Fibroblast of skin of left biceps (primary cell): ENCODE measurements around the gene TNS2.

Experiments
- DNase-seq, 2 experiments: peaks; one replicate each; pipeline ENCODE4 v3.0.0-alpha.2; 2013; ENCODE audit warnings: low read depth in 2 of 2

Gene TNS2

DNA sequence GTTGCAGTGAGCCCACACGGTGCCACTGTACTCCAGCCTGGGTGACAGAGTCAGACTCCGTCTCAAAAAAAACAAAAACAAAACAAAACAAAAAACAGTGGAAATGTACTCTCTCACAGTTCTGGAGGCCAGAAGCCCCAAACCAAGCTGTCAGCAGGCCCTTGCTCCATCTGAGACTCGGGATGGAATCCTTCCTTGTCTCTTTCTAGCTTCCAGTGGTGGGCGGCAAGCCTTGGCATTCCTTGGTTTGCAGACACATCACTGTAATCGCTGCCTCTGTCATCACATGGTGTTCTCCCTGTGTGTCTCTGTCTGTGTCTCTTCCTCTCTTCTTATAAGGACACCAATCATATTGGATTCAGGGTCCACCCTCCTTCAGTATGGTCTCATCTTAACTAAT, 6.4 kb downstream of the TNS2 start:
- DNase-seq: no peak

DNA sequence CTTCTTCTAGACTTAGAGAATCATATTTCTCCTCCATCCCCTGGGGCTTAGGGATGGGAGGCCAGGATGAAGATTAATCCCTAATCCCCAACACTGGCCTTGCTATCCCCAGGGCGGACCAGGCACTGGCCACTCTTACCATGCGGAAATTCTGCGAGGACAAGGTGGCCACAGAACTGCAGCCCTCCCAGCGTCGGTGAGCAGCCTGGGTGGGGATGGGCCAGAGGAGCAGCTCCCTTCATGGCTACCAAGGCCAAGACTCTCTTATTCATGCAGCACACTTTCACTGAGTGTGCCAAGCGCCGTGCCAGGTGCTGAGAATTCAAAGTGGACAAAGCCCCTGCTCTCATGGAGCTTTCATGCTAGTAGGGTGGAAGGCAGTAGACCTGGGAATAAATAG, 7.0 kb downstream of the TNS2 start:
- no peak for DNase-seq

DNA sequence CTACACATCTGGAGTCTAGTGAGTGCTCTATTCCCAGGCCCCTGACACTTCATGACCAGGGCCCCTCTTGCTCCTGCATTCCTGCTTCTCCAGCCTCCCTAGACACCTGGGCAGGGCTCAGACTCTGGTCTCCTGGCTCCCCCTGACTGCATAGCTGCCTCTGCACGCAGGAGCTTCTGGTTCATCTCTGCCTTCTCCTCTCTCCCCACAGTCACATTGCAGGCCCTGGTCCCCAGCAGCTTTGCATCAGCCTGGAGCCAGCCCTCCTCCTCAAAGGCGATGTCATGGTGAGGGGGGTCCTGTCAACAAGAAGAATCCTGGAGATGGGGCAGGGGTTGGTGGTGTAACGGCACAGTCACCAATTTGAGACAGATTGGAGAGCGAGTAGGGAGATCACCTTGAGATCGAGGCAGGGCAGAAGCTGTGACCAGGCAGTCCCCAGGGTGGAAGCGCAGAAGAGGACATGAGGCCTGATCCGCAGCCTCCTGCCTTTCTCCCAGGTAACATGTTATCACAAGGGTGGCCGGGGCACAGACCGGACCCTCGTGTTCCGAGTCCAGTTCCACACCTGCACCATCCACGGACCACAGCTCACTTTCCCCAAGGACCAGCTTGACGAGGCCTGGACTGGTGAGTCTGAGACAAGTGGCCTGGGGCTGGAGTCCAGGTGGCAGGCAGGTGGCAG, 8.1 kb downstream of the TNS2 start:
- DNase-seq: no peak

DNA sequence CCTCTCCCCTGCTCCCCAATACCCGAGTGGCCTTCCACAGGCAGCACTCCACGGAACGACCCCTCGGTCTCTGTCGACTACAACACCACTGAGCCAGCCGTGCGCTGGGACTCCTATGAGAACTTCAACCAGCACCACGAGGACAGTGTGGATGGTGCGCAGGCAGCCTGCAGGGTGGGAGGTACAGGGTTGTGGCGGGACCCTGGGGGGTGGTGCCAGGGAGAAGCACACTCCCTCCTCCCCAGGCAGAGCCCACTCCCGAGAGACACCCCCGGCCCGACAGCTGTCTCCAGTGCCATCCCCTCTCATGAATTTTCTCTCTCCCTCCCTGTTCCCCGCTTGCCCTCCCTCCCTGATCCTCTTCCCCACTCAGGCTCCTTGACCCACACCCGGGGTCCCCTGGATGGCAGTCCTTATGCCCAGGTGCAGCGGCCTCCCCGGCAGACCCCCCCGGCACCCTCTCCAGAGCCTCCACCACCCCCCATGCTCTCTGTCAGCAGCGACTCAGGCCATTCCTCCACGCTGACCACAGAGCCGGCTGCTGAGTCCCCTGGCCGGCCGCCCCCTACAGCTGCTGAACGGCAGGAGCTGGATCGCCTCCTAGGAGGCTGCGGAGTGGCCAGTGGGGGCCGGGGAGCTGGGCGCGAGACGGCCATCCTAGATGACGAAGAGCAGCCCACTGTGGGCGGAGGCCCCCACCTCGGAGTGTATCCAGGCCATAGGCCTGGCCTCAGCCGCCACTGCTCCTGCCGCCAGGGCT, 9.0 kb downstream of the TNS2 start:
- DNase-seq: no peak

DNA sequence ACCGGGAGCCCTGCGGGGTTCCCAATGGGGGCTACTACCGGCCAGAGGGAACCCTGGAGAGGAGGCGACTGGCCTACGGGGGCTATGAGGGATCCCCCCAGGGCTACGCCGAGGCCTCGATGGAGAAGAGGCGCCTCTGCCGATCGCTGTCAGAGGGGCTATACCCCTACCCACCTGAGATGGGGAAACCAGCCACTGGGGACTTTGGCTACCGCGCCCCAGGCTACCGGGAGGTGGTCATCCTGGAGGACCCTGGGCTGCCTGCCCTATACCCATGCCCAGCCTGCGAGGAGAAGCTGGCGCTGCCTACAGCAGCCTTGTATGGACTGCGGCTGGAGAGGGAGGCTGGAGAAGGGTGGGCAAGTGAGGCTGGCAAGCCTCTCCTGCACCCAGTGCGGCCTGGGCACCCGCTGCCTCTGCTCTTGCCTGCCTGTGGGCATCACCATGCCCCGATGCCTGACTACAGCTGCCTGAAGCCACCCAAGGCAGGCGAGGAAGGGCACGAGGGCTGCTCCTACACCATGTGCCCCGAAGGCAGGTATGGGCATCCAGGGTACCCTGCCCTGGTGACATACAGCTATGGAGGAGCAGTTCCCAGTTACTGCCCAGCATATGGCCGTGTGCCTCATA, 9.7 kb downstream of the TNS2 start:
- DNase-seq: no peak

DNA sequence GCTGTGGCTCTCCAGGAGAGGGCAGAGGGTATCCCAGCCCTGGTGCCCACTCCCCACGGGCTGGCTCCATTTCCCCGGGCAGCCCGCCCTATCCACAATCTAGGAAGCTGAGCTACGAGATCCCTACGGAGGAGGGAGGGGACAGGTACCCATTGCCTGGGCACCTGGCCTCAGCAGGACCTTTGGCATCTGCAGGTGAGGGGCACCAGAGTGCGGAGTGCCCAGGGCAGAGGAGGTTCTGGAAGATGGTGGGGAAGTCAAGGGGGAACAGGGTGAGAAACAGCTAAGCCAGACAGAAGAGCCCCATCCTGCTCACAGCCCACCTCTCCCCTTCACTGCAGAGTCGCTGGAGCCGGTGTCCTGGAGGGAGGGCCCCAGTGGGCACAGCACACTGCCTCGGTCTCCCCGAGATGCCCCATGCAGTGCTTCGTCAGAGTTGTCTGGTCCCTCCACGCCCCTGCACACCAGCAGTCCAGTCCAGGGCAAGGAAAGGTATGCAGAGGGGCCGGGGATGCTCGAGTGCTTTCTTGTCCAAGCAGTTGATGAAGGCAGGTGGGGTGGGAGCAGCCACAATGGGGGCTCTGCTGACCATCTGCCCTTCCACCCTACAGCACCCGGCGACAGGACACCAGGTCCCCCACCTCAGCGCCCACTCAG, 10.3 kb downstream of the TNS2 start:
- DNase-seq: no peak

DNA sequence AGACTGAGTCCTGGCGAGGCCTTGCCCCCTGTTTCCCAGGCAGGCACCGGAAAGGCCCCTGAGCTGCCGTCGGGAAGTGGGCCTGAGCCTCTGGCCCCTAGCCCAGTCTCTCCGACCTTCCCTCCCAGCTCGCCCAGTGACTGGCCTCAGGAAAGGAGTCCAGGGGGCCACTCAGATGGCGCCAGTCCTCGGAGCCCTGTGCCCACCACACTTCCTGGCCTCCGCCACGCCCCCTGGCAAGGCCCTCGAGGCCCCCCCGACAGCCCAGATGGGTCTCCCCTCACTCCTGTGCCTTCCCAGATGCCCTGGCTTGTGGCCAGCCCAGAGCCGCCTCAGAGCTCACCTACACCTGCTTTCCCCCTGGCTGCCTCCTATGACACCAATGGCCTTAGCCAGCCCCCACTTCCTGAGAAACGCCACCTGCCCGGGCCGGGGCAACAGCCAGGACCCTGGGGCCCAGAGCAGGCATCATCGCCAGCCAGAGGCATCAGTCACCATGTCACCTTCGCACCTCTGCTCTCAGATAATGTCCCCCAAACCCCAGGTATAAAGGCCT, 10.9 kb downstream of the TNS2 start:
- DNase-seq: no peak

DNA sequence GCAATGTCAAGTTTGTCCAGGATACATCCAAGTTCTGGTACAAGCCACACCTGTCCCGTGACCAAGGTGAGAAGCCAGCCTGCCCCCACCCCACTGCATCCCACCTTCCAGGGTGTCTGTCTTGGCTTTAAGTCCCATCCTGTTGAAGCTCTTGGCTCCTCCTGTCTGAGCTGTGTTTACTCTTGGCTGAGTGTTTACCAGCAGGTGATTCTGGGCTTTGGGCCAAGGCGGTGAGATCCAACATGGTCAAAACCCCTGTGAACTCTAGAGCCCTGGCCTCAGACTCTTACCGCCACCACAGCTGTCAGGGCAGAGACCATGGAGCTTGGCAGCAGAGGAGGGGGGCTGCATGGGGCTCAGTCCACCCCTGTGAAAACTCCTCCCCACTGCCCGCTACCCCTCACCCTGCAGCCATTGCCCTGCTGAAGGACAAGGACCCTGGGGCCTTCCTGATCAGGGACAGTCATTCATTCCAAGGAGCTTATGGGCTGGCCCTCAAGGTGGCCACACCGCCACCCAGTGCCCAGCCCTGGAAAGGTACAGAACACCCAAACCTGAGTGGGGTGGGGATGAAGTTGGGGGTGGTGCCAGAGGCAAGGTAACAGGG, 11.6 kb downstream of the TNS2 start:
- DNase-seq: no peak

DNA sequence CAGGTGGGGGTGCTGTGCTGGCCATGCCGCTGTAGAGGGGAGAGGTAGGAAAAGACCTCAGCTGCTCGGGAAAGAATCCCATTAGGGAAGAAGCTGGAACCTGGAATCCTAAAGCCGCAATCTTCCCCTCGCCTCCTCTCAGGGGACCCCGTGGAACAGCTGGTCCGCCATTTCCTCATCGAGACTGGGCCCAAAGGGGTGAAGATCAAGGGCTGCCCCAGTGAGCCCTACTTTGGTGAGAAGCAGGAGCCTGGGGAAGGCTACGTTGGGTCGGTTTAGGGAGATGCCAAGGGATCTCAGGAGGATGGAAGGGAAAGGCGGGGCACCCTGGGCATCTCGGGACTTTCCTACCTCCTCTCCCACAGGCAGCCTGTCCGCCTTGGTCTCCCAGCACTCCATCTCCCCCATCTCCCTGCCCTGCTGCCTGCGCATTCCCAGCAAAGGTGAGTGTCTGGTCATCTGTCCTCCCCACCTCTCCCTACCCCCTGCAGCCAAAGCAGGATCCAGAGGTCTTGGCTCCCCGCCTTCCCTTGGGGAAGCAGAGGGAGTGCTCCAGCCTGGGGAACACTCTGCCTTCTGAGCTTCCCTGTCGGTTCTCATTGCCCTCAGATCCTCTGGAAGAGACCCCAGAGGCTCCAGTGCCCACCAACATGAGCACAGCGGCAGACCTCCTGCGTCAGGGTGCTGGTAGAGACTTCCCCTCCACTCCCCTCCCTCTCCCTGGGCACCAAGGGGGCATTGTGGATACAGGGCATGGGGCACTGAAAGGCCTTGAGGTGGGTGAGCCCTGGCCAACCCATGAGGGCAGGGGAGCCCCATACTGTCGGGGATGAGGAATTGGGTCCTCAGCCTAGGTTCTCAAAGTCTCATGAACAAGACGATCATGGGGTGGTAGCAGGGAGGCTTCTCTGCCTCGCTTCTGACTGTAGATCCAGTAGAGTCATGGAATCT, 12.4 kb downstream of the TNS2 start:
- no peak for DNase-seq

DNA sequence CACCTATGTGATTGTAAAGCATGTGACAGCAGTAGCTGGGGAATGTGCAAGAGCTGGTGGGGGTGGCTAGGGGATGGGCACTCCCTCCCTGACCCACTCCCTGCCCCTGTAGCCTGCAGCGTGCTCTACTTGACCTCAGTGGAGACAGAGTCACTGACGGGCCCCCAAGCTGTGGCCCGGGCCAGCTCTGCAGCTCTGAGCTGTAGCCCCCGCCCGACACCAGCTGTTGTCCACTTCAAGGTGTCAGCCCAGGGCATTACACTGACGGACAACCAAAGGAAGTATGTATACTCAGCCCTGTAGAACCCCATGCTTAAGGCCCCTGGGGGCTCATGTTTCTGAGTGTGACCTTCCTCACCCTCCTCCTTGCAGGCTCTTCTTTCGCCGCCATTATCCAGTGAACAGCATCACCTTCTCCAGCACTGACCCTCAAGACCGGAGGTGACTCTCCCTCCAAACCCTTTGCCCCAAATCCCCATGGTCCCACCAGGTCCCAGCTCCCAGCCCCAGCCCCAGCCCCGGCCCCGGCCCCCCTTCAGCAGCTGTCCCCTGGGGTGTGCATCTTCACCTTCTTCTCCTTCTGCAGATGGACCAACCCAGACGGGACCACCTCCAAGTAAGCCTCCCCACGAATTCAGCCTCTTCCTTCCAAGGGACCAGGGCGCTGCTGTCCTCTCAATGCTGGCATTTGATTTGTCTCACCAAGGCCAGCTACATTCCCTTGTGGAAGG, 13.3 kb downstream of the TNS2 start:
- no peak for DNase-seq

DNA sequence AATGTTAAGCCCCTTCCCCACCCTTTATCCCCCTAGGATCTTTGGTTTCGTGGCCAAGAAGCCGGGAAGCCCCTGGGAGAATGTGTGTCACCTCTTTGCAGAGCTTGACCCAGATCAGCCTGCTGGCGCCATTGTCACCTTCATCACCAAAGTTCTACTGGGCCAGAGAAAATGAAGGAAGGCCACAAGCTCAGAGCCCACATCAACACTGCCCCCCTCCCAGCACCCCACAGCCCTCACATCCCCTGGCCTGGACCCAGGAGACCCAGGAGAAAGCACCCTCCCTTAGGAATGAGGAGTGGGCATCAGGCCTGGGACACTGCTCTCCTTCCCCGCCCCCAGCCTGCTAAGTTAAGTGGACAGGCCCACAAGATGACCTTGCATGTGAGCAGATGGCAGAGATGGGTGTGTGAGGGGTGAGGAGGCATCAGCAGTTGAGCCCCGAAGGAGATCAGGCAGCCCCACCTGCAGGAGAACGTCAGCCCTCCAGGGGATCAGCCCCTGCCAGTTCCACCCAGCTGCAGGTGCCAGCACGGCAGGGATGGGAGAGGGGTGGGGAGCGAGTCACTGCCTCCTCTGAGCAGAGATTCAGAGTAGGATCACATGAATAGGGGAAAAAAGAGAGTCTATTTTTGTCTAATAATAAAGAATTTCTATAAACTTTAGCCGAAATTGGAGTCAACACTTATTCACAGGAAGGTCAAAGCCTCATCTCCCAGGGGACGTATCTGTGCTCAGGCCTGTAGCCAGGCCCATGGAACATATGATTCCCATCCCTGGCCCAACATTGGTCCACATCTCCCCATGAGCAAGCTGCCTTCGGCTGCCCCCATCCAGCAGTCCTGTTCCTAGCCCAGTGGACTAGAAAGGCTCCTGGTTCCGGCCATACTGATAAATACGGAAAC, 14.1 kb downstream of the TNS2 start:
- DNase-seq: no peak

DNA sequence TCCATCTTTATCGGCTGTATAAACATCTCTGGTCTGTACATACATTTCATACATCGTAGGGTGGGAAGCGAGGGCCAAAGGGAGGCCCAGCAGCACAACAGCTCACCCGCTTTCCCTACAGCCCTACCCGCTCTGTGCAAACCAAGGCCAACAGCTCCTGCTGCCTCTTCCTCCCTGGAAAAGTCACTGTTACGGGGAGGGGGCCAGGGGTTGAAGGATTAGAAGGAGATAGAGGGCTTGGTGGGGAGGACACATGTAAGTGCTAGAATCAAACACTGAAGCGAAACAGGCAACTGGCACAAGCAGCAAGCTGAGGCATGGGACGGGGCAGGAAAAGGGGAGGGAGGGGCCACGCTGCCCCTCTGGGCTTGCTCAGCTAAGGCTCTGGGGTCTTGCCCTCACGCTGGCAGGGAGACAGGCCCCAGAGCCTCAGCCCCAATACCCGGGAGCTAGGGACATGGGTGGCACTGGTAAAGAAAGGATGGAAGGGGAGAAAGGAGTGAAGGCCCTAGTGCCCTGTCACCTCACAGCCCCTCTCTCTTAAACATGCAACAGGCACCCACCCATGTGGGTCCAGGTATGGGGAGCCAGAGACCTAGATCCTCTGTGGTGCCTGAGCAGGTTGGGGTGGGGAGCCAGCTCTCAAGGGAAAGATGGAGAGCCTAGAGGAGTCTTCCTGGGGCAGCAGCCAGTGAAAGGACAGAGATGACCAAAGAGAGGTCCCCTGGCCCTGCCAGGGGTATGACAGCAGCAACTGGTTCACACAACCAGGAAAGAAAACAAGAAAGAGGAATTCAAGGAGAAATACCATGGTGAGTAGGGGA, 15.0 kb downstream of the TNS2 start:
- no peak for DNase-seq

DNA sequence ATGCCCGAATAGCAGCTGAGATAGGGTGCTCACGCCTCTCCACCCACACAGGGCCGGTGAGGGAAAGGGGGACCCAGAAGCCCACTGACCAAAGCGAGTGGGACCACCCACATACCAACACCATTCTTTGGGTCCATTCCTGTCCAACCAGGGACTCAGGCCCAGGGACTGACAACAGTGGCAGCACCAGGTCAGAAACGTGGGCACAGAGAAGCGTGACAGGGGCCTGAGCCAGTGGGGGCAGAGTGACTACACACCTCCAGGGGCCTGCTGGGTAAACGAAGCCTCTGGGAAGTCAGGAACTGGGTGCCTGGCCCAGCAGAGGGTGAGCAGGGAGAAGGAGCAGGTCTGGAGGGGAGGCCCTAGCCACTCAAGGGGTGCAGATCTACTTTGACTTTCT, 15.6 kb downstream of the TNS2 start:
- DNase-seq: no peak

DNA sequence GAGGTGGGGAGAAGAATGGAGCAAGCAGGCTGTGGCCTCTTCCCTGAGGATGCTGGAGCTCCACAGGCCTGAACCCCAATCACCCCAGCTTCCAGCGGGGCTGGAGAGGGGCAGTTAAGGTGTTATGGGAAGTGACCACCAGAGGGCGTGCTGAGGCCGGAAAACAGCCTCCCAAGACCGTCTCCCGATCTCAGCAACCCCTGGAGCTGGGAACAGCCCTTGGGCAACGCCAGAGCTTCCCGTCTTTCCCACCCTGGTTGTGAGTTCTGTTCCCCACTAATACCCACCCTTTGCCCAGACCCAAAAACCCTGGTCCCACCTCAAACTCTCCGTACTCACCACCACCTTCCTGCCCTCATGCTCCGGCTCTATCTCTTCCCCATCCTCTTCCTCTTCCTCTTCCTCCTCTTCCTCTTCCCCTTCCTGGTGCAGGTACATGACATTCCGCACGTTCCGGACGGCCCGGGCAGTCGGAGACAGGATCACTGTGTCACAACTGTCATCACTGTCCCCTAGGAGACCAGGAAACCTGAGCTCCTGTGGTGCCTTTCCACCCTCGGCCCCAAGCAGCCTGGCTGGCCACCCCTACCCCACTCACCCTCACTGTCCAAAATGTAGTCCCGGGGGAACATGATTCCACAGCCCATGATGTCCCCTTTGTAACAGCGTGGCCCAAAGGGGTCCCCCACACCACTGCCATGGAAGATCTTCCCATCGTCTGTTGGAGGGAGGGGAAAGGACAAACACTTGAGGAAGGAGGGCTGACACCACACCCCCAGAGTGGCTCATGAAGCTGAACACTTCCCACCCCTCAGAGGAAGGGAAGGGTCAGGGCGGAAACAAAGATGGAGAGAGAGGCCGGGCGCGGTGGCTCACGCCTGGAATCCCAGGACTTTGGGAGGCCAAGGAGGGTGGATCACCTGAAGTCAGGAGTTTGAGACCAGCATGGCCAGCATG, 16.4 kb downstream of the TNS2 start:
- DNase-seq: no peak

DNA sequence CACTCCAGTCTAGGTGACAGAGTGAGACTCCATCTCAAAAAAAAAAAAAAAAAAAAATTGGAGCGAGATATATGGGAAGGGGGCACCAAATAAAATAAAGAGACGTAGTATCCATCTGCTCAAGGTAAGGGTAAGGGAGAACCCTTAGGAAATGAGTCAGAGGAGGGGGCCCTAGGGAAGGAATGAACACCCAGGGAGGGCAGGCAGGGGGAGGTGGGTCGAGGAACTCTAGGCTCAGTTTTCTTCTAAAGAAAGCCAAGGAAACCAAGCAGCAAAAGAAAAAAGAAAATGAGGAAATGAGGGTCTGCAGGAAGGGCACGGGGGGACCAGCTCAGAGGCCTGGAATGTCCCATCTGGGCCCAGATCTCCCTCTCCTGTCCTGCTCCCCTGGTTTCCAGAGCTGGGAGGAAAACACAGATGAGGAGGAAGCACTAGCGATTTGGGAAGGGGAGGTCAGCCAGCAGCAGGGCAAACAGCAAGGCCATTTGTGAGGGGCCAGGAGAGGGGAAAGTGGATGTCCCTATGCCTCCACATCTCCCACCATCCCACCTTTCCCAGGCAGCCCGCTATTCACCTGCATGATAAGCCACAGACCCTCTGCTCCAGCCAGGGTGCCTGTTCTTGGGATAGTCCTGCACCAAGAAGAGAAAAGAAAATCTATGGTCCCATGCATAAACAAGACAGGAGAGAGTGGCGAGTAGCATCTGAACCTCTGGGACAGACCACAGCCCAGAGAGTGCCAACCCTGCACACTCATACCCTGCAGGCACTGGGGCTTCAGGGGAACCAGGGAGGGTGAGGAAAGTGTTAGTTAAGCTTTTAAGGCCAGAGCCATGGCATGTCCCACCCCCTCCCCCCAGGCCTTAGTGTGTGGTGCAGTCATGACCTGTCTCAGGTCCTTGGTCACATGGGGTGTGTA, 17.5 kb downstream of the TNS2 start:
- no peak for DNase-seq
